ENCODE results near the gene UNKL. TPM values are rescaled to one million over a fixed set of nuclear protein-coding genes. Genes with fewer than 3 reads are reported as not detected.
A peak's percentile ranks its signal among the peaks of the same experiment; 100 is the strongest.
"Not testable (repeated sequence)": the region's sequence is repeated elsewhere in the genome, so short reads cannot be mapped to it uniquely, and the experiment has no call there.

Gene UNKL
- total RNA-seq, 4 donors from 2014 or later: 15.2 to 86.4 (median 24.2) TPM

GRCh38 chr16:1330931-1331711 lies 83.4 kb downstream of the UNKL start:
- H3K27ac ChIP-seq: peak overlapping the region; percentile 32 to 70 (median 59)

GRCh38 chr16:1330260-1330914 lies 84.1 kb downstream of the UNKL start:
- TF ChIP-seq CTCF (IDR thresholded peaks at IDR 0.05) (peak in 4 of 5 experiments; percentile 28 to 36 (median 31)), POLR2A (IDR thresholded peaks at IDR 0.05) (no peak)
- in situ Hi-C loops (cut with MboI; ENCODE audit: low pct_ligation_motif_present in 1 of 4, low pct_unique_long_range_greater_than_20kb in 1 of 4, low sequenced_read_pairs in 3 of 4) (no loop called here), intact Hi-C loops (cut with DNase I; ENCODE audit: low total_unique reads) (no loop called here)
- 90% methylated on average over 13 of the region's 17 CpGs; no CpG with 5 or more reads in 1 of the 2 donors for WGBS, 2 donors (ENCODE audit: low coverage in 1 of 2)
- Histone ChIP-seq H3K4me3 (no peak overlapping the region), H3K27ac (no peak overlapping the region), H3K4me1 (peaks cover 8 to 34% (median 34%) of the 10 kb centered on the region in 4 donors), H3K9me3 (no peaks in the 10 kb centered on the region), H3K36me3 (no peaks in the 10 kb centered on the region), H3K27me3 (peaks cover 46% of the 10 kb centered on the region)
- DNase-seq: no peak

More at GRCh38 chr16:1330931-1331711, 83.4 kb downstream of the UNKL start:
- TF ChIP-seq CTCF (IDR thresholded peaks at IDR 0.05) (no peak), POLR2AphosphoS5 (IDR thresholded peaks at IDR 0.05) (no peak)
- in situ Hi-C loops (cut with MboI; ENCODE audit: low pct_ligation_motif_present in 1 of 4, low pct_unique_long_range_greater_than_20kb in 1 of 4, low sequenced_read_pairs in 3 of 4) (no loop called here), intact Hi-C loops (cut with DNase I; ENCODE audit: low total_unique reads) (no loop called here)
- Histone ChIP-seq H3K4me1 (peaks cover 8 to 34% (median 34%) of the 10 kb centered on the region in 4 donors), H3K4me3 (peak overlapping the region in 3 of 4 donors; percentile 4 to 49 (median 9)), H3K27me3 (peaks cover 53% of the 10 kb centered on the region), H3K9me3 (no peaks in the 10 kb centered on the region), H3K36me3 (no peaks in the 10 kb centered on the region)
- WGBS, 2 donors (ENCODE audit: low coverage in 1 of 2): 57% methylated on average over 16 of the region's 22 CpGs; no CpG with 5 or more reads in 1 of the 2 donors
- DNase-seq: no peak

GRCh38 chr16:1328961-1329360 lies 85.5 kb downstream of the UNKL start:
- WGBS, 2 donors (ENCODE audit: low coverage in 1 of 2): 84 to 86% methylated on average over 4 to 10 of the region's 10 CpGs
- H3K27ac ChIP-seq; H3K4me3 ChIP-seq; intact Hi-C loops (cut with DNase I; ENCODE audit: low total_unique reads); H3K9me3 ChIP-seq; DNase-seq; in situ Hi-C loops (cut with MboI; ENCODE audit: low pct_ligation_motif_present in 1 of 4, low pct_unique_long_range_greater_than_20kb in 1 of 4, low sequenced_read_pairs in 3 of 4): not testable (repeated sequence)
- H3K36me3 ChIP-seq: peaks cover 0 to 12% (median 3%) of the 10 kb centered on the region in 4 donors
- H3K27me3 ChIP-seq: peaks cover 32% of the 10 kb centered on the region
- peaks cover 3 to 29% (median 29%) of the 10 kb centered on the region in 4 donors for H3K4me1 ChIP-seq

GRCh38 chr16:1328136-1328535 lies 86.4 kb downstream of the UNKL start:
- H3K4me1 ChIP-seq: peaks cover 3 to 22% (median 21%) of the 10 kb centered on the region in 4 donors
- H3K27ac ChIP-seq; DNase-seq; H3K9me3 ChIP-seq; intact Hi-C loops (cut with DNase I; ENCODE audit: low total_unique reads); H3K4me3 ChIP-seq; in situ Hi-C loops (cut with MboI; ENCODE audit: low pct_ligation_motif_present in 1 of 4, low pct_unique_long_range_greater_than_20kb in 1 of 4, low sequenced_read_pairs in 3 of 4): not testable (repeated sequence)
- 91% methylated on average over 20 of the region's 20 CpGs; no CpG with 5 or more reads in 1 of the 2 donors for WGBS, 2 donors (ENCODE audit: low coverage in 1 of 2)
- peaks cover 23% of the 10 kb centered on the region for H3K27me3 ChIP-seq
- H3K36me3 ChIP-seq: peaks cover 0 to 18% (median 5%) of the 10 kb centered on the region in 4 donors

- H3K27ac ChIP-seq: no peak overlapping the region
- H3K36me3 ChIP-seq: peaks cover 0 to 18% (median 5%) of the 10 kb centered on the region in 4 donors
- WGBS, 2 donors (ENCODE audit: low coverage in 1 of 2): 81% methylated on average over 5 of the region's 5 CpGs; no CpG with 5 or more reads in 1 of the 2 donors
- peaks cover 18% of the 10 kb centered on the region for H3K27me3 ChIP-seq
- TF ChIP-seq EP300 (IDR thresholded peaks at IDR 0.05; ENCODE audit: low read depth) (no peak), POLR2AphosphoS5 (IDR thresholded peaks at IDR 0.05) (no peak), CTCF (IDR thresholded peaks at IDR 0.05) (no peak), POLR2A (IDR thresholded peaks at IDR 0.05) (no peak)
- in situ Hi-C loops (cut with MboI; ENCODE audit: low pct_ligation_motif_present in 1 of 4, low pct_unique_long_range_greater_than_20kb in 1 of 4, low sequenced_read_pairs in 3 of 4): no loop called here
- peaks cover 3 to 16% (median 16%) of the 10 kb centered on the region in 4 donors for H3K4me1 ChIP-seq
- no peak for DNase-seq
- no peak overlapping the region for H3K4me3 ChIP-seq
- no peaks in the 10 kb centered on the region for H3K9me3 ChIP-seq
- intact Hi-C loops (cut with DNase I; ENCODE audit: low total_unique reads): no loop called here
Observed at GRCh38 chr16:1327619-1327947, 86.9 kb downstream of the UNKL start.
